ENCODE results near the gene NDUFB7.

The NDUFB7 gene

DNA sequence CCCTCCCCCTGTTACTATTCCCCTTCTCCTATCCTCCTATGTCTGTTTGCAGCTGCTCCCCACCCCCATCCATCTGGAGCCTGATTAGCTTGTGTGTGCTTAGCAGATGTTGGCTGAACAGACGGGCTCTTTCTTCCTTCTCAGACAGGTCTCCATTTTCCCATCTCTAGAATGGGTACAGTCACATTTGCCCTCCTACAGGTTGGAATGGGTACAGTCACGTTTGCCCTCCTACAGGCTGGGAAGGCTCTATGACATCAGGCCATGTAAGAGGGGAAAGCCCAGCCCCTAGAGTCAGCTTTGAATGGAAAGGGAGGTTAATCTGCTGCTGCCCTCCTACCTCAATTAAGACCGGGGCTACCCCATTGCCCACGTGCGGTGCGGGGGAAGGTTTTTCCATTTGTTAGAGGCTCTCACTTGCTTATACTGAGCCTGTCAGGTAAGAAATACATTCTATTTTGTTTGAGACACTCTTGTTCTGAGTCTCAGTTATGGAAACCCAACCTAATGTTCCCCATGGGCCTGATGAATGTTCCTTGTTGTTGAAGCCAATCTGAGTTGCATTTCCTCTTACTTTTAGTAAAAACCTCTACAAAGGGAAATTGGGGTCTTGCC is 8.9 kb upstream of the NDUFB7 start:
- DNase-seq (ENCODE audit: insufficient read length, low spot score) (no peak), FAIRE-seq (no peak)
- TF ChIP-seq CTCF (IDR thresholded peaks at IDR 0.05; ENCODE audit: insufficient read depth, missing control alignments): no peak

- no peak for TF ChIP-seq CTCF (IDR thresholded peaks at IDR 0.05; ENCODE audit: insufficient read depth, missing control alignments)
- no peak for FAIRE-seq
- DNase-seq (ENCODE audit: insufficient read length, low spot score): no peak
These were observed 6.1 kb upstream of the NDUFB7 start for GRCh38 chr19:14577885-14578427.

DNA sequence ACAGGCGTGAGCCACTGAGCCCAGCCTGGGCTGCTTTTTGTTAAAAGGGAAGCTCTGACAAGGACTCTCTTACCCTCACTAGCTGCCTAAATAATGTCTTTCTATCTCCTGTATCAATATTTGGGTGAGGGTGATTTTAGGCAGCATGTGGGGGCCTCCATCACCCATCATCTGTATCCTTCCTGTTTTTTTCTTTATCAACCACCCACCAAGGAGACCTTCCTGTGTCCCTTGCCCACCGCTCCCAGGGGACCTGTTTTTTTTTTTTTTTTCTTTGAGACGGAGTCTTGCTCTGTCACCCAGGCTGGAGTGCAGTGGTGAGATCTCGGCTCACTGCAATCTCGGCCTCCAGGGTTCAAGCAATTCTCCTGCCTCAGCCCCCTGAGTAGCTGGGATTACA is 5.4 kb upstream of the NDUFB7 start:
- no peak for FAIRE-seq
- no peak for DNase-seq (ENCODE audit: insufficient read length, low spot score)
- no peak for TF ChIP-seq CTCF (IDR thresholded peaks at IDR 0.05; ENCODE audit: insufficient read depth, missing control alignments)

DNA sequence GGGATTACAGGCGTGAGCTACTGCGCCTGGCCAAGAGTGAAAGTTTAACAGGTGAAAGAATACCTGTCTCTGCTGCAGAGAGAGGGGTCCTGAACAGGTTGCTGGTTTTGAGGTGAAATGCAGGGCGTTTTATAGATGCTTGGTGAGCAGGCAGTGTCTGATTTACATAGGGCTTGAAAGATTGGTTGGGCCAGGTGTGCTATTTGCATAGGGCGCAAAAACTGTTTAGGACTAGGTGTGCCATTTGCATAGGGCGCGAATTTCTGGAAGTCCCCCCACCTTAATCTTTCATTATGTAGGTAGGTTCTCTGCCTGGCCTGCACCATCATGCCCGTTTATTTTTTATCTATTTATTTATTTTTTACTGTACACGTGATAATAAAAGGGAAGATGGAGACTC is 4.5 kb upstream of the NDUFB7 start:
- TF ChIP-seq CTCF (IDR thresholded peaks at IDR 0.05; ENCODE audit: insufficient read depth, missing control alignments): no peak
- no peak for FAIRE-seq
- DNase-seq (ENCODE audit: insufficient read length, low spot score): no peak

- no peak for FAIRE-seq
- no peak for TF ChIP-seq CTCF (IDR thresholded peaks at IDR 0.05; ENCODE audit: insufficient read depth, missing control alignments)
- no peak for DNase-seq (ENCODE audit: insufficient read length, low spot score)
These were observed 3.6 kb upstream of the NDUFB7 start for GRCh38 chr19:14575428-14575980.

GRCh38 chr19:14570864-14571527 is 870 bp downstream of the NDUFB7 start:
- DNase-seq (ENCODE audit: insufficient read length, low spot score) (no peak), FAIRE-seq (no peak)
- TF ChIP-seq CTCF (IDR thresholded peaks at IDR 0.05; ENCODE audit: insufficient read depth, missing control alignments): no peak

DNA sequence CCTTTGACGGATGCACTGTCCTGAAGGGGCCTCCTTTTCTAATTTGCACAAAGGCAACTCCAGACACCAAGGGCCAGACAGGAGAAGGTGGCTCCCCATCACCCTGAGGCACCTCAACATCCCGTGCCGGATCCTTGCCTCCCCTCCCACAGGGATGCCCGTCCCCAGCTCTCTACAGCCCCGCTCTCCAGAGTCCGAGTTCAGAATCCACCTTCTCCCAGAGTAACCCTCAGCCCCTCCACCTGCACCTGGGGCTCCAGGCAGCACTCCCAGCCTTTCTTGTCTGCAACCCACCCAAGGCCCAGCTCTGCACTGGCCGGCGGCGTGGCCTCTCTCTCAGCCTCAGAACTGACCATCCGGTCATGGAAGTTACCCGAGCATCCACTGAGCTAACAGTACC is 4.8 kb downstream of the NDUFB7 start:
- DNase-seq (ENCODE audit: insufficient read length, low spot score) (no peak), FAIRE-seq (no peak)
- no peak for TF ChIP-seq CTCF (IDR thresholded peaks at IDR 0.05; ENCODE audit: insufficient read depth, missing control alignments)

Data from D721Med (cell line).